A549 treated with CpdA at 1 μM for 4 hours (cell line): ENCODE results near the gene MMP21. TPM values are rescaled to one million over a fixed set of nuclear protein-coding genes. Genes with fewer than 3 reads are reported as not detected.

Experiments
- total RNA-seq: library from RNA; stranded (reverse); fragments of 200-300 nt; extraction: Qiagen RNA extraction; gene quantifications from 5 replicates; pipeline ENCODE4 v1.2.3, GENCODE V29; 2022; ENCODE audit warnings: low read depth

Gene MMP21, protein sequence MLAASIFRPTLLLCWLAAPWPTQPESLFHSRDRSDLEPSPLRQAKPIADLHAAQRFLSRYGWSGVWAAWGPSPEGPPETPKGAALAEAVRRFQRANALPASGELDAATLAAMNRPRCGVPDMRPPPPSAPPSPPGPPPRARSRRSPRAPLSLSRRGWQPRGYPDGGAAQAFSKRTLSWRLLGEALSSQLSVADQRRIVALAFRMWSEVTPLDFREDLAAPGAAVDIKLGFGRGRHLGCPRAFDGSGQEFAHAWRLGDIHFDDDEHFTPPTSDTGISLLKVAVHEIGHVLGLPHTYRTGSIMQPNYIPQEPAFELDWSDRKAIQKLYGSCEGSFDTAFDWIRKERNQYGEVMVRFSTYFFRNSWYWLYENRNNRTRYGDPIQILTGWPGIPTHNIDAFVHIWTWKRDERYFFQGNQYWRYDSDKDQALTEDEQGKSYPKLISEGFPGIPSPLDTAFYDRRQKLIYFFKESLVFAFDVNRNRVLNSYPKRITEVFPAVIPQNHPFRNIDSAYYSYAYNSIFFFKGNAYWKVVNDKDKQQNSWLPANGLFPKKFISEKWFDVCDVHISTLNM
- total RNA-seq: 0.13 TPM in 1 of 5 replicates, not detected in the others

DNA sequence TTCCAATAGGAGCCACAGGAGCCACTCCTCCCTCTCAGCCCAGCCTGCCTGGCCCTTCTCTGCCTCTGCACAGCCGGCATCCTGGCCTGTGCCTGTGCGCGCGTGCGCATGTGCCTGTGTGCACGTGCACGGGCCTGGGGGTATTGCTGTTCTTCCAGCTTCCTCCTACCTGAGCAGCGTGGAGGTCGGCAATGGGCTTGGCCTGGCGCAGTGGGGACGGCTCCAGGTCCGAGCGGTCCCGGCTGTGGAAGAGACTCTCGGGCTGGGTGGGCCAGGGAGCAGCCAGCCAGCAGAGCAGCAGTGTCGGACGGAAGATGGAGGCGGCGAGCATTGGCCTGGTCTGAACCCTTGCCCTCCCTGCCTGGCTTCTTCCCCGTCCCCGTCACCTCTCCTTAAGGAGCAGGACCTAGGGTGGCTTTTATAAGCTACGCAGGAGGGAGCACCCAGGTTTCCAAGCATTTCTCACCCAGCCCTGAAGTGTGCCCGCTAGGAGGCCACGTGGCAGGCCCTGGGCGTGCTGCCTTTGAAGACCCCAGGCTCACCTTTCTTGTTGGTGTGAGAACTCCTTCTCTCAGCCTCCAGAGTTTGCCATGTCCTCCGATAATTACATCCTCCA lies at the start of gene MMP21:
Gene MMP21, minus strand, starts transcription at position 331 of the 616 bp plus-strand sequence. Its CDS starts 0 bp downstream, at position 331.

DNA sequence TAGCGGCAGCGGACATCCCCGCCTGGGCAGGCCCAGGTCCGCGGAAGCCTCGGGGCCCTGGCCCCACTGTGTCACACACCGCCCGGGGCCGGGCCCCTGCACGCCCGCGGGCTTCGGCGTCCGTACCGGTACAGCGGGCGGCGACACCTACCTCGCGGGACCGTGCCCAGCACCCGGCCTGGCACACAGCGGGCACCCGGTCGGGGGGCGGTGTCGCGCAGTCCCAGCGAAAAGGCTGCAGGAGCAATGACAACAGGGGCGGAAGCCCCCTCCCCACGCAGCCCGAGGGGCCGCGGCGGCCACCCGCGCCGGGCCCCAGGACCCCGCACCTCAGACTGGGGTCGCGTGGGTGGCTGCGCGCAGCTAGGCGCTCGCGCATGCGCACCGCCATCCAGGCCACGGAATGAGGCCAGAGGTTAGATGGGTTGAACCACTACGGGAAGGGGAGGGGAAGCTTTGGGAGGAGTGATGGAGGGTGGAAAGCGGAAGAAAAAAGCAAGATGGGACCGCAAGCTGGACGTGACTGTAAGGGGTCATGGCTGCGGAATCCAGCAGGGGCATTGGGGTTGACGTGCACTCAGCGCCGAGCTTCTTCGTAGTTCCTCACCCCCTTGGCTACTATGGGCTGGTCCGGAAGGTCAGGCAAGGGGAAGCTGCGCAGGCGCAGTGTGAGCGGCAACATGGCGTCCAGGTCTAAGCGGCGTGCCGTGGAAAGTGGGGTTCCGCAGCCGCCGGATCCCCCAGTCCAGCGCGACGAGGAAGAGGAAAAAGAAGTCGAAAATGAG lies 47.4 kb upstream of the MMP21 start, which contains the start of the genes BCCIP and UROS:
Gene BCCIP, plus strand, starts transcription at position 669 of the 785 bp plus-strand sequence. Its CDS starts 12 bp downstream, at position 681.
Gene UROS, minus strand, starts transcription at position 381 of the 785 bp plus-strand sequence. CDS start 6,759 bp downstream, outside the sequence.

DNA sequence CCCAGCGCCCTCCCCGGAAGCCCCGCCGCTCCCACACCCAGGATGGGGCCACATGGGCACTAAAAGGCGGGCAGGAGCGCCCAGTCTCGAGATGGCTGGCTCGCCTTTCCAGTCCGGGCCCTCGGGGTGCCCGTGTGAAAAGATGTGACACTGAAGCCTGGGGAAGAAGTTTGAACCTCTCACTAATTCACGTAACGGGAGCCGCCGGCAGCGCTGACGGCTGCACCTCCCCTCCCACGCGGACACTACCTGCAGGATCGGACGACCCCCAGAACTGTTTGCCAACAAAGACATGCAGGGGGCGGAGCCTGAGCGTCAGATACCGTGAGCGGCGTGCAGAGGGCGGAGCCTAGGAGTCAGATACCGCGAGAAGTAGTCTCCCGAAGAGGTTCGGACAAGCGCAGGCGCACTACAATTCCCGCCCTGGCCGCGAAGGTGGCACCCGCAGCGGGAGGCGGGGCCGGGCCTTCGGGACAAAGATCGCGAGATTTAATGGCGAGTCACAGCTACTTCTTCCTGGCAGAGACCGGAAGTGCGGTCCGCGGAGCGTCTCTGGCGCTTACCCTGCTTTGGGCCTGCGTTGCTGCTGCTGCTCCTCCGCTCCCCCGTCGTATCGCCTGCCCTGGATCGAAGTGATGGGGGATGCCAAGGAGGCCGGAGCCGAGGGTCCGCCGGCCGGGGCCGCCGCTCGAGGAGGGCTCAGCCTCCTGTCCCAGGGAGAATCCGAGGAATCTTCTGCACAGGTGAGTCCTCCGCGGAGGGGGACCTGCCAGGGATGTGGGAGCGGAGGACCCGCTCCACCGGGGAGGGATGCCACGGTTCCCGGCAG lies 56.2 kb downstream of the MMP21 start, which contains the start of gene EDRF1:
Gene EDRF1, plus strand, starts transcription at position 537 of the 829 bp plus-strand sequence. Its CDS starts 99 bp downstream, at position 636.

Other genes with a start within 250 kb of the MMP21 start
- not detected in 5 replicates for gene TEX36, start 92.7 kb downstream of the MMP21 start, total RNA-seq
- 16.4 to 18.9 TPM (median 16.7 TPM) in 5 replicates for gene EDRF1, start 56.1 kb downstream of the MMP21 start, total RNA-seq
- 59.8 to 62.7 TPM (median 61.0 TPM) in 5 replicates for gene UROS, start 47.4 kb upstream of the MMP21 start, total RNA-seq
- 116 to 138 TPM (median 121 TPM) in 5 replicates for gene BCCIP, start 47.7 kb upstream of the MMP21 start, total RNA-seq
- gene DHX32, start 105.5 kb upstream of the MMP21 start, total RNA-seq: 34.7 to 53.3 TPM (median 46.1 TPM) in 5 replicates
- 3.1 to 3.8 TPM (median 3.7 TPM) in 5 replicates for gene FANK1, start 120.7 kb upstream of the MMP21 start, total RNA-seq